Epidermal melanocyte (primary cell): ENCODE data around the gene PICALM.
"Not testable (repeated sequence)": the region's sequence is repeated elsewhere in the genome, so short reads cannot be mapped to it uniquely, and the experiment has no call there.

Experiments used
- DNase-seq: peaks from one replicate; pipeline ENCODE4 v3.0.0; 2011; ENCODE audit warnings: low spot score; ENCODE audit not compliant: insufficient read length

The PICALM gene

DNA sequence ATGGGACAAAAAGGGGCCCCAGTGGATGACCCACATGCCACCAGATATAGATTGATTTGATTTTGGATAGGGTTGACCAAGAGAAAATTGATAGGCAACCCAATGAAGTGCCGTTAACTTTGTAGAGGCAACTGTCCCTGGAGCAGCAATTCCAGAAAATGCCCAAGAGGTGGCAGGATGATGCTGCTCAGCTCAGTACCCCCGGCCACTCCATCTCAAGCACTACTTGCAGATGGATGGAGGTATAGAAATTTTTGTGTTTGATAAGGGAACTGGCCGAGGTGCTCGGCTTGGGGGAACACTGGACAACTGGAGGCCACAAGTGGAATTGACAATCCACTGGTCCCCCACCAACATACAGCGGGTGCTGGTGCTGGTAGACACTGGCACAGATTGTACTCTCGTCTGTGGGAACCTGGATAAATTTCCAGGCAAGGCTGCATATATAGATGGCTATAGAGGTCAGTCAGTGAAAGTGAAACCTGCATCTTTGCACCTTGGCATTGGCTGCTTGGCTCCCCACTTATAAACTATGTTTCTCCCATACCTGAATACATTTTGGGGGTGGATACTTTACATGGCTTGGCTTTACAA, 127.4 kb downstream of the PICALM start:
- DNase-seq, result peak; percentile 67

DNA sequence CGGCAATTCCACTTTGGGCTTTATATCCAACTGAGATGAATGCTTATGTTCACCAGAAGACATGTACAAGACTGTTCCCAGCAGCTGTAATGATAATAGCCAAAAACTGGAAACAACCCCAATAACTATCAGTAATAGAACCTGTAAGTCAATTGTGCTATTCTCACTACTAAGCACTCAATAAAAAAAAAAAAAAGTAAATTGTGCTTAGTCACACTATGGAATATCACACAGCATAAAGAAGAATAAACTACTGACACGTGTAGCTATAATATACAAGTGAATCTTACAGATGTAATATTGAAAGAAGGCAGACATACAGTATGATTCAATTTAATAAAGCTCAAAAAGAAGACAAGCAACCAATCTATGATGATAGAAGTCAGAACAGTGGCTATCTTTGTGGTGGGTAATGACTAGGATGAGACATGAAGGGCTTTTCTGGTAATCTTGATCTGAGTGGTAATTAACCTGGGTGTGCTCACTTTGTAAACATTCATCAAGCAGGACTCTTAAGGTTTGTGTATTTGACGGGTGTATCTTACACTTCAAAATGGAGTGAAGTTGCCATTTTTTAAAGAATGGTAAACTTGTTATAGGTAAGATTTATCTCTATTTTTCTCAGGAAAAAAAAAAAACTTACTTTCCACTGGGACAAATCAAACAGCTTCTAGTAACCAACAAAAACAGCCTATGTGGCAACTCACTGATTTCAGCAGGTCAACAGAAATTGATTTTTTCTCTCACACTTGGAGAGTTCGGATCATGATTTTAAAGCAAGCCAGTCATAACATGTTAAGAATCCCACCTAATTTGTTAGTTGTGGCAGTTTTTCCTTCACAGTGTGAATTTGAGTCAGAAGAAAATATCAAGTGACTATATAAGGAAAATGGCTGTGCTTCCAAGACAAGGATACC, 129.5 kb downstream of the PICALM start:
- no peak for DNase-seq

DNA sequence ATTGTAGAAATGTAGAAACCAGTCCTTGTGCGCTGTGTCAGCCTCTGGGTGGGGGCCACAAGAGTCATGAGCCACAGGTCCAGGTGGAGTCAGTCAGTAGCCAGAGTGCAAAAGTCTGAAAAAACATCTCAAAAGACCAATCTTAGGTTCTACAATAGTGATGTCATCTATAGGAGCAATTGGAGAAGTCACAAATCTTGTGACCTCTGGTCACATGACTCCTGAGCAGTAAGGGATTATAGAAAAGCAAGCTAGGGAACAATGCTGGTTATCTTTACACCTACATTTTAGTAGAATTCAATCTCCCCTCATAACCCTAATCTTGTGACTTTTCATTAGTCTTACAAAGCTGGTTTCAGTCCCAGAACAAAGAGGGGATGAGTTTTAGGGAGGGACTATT, 131.0 kb downstream of the PICALM start:
- DNase-seq, result no peak

DNA sequence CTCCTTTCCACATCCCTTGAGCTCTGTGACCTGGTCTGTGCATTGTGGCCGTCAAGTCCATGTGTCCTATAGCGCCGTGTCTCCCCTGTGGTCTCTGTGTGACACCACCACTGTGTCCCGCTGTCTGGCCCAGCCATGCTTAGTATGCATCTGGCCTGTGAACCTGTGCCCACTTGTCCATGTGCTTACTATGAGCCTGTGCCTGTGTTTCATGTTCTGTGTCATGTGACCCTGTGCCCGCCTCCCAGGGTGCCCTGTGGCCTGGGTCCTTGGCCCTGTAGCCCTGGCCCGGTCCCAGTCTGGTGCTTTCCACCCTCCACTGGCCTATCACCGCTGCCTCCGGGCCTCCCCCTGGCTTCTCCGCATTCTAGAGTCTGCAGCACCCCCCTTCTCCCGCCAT, 133.1 kb downstream of the PICALM start:
- DNase-seq, result no peak

DNA sequence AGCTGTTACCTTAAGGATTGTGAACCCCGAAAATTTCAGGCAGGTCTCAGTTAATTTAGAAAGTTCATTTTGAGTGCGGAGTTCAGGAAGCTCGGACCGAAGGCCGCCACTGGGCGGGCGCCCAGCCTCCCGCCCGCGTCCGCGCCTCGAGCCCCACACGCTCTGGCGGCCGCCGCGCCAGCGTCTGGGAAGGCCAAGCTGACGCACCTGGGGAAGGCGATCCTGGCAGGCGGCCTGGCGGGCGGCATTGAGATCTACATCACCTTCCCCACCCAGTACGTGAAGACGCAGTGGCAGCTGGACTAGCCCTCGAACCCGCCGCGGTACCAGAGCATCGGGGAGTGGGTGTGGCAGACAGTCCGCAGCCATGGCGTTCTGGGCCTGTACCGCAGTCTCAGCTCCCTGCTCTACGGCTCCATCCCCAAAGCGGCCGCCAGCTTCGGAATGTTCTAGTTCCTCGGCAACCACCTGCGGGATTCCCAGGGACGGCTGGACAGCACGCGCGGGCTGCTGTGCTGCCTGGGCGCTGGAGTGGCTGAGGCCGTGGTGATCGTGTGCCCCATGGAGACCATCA, 134.2 kb downstream of the PICALM start:
- DNase-seq, result no peak

DNA sequence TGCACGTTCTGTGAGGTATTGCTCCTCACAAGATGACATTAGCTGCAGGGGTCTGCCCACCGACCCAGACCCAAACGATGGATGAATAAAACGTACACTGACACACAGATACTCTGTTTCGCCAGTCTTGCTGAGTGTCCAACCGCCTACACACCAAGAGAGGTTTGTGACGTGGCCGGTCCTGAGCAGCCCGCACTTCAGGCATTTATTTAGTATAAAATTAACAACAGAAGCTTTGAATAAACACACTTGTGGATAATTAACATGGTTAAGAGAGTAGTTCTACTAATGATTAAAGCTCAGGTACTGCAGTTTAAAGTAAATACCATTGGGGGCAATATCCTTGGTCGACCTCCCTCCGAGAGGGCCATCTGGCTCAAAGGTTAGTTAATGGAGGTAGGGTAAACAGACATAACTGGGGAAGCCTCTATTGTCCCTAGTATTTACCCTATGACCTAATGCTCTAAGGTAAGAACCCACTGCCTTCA, 138.0 kb downstream of the PICALM start:
- no peak for DNase-seq

DNA sequence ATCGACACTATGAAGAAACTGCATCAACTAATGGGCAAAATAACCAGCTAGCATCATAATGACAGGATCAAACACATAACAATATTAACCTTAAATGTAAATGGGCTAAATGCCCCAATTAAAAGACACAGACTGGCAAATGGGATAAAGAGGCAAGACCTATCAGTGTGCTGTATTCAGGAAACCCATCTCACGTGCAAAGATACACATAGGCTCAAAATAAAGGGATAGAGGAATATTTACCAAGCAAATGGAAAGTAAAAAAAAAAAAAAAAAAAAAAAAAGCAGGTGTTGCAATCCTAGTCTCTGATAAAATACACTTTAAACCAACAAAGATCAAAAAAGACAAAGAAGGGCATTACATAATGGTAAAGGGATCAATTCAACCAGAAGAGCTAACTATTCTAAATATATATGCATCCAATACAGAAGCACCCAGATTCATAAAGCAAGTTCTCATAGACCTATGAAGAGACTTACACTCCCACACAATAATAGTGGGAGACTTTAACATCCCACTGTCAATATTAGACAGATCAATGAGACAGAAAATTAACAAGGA, 142.2 kb downstream of the PICALM start:
- DNase-seq, result not testable (repeated sequence)

DNA sequence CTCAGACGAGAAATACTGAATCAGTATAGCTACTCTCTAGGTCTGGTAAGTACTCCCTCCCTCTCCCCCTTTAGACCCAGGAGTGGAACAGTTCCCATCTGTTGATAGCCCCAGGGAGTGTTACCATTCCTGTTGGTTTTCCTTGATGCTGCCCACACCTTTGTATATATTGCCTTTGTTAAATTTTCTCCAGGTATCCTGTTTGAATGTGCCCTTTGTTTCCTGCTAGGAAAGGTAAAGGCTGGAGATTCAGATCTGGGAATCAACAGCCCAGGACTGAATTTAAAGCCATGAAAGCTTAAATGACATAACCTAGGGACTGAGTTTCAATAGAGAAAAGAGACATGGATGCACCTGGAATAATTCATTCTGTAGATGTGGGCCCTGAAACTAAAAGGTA, 145.4 kb downstream of the PICALM start:
- DNase-seq, result no peak

DNA sequence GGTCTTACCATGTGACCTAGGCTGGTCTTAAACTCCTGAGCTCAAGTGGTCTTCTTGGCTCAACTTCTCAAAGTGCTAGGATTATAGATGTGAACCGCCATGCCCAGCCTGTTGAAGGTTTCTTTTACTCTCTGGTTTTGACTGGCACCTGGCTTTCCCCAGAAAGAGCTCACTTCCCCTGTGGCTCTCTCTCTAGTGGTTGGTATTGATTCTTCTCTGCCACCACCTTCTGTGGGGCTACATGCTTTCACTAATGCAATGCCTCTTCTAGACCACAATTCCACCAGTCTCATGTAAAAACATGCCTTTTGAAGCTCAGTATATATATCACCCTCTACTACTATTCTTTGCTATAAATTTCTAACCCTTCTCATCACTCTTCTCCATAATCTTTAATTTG, 146.5 kb downstream of the PICALM start:
- DNase-seq, result no peak

DNA sequence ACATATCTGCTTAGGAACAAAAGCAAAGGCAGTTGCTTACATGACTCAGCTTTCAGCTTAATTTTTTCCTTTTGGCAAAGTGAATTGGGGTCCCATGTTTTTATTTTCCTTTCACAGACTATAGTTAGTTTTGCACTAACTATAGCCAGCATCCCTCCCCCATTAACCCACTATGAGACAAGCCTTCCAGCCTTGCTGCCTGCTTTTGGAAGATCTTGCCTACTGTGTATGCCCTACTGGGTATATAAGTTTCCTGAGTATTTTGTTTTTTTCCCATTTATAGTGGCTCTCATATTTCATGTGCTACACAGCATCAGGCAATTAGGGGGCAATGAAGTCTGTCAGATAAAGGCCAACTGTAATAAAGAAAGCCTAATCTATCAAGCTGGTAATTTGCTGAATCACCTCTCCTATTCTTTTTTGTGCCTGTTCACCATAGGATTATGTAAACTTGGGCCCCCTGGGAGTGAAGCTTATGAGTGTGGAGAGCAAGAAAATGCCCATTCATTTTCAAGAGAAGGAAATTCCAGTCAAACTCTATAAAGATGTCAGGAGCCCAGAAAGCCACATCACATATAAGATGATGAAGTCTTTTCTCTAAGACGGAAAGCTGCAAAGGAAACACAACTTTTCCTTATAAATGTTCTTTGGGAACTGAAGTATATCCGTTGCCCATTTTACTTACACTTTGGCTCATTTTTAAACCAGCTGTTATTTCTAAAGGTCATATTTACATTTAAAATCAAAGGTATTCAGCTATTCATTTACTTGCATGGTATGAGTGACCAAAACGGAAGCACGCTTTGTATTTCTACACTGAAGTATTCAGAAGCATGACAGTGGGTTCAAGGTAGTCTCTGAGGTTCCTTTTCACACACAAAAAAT, 149.7 kb downstream of the PICALM start:
- no peak for DNase-seq

DNA sequence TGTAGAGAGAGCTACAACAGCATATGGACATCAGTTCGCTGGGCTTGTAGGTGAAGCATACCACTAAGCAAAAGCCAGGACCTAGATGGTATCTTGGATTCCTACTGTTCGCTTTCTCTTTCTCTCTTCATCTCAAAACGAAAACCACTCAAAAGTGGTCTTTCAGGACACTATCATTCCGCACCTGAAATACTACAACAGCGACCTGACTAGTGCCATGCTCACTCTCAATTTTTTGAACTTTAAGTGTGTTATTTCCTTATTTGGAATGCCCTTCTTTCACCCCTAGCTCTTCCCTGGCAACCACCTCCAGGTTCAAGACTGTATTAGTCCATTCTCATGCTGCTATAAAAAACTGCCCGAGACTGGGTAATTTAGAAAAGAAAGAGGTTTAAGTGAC, 154.5 kb downstream of the PICALM start:
- no peak for DNase-seq

DNA sequence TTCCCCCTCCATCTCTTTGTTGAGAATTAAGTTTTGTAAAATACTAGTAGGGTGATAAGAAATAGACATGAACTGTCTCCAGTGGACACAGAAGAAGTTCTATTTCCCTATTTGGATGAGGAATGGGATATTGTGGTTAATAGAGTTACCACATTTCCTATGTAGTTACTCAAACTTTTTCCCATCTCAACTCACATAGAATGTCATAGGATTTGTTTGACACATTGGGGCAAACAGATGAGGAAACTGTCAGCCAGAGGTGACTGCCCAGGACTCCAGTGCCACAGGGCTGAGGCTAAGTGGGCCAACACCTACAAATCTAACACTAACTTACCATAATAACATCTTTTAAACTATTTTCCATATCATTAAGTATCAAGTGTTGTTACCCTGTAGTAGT, 155.4 kb downstream of the PICALM start:
- no peak for DNase-seq

DNA sequence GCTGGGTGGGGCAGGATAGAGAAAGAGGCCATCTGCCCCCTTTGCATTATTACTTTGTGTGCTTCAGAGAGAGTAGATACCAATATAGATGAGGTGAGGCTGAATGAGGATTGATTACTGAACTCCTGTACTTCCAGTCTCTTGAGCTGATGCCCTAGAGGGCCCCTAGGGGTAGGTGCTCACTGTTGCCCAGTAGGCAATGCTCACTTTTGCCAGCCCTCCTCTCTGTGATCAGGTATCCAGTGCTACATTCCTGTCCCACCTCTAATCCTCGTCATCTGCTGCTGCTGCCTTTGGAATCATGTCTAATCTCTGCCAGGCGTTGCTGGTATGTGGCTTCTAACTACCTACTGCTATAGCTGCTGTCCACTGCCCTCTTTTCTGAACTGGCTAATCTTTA, 156.5 kb downstream of the PICALM start:
- DNase-seq, result no peak
